ENCODE measurements around the gene ZNF79. TPM values are rescaled to one million over a fixed set of nuclear protein-coding genes. Genes with fewer than 3 reads are reported as not detected.

Gene ZNF79
- total RNA-seq, 1 experiment from 2014 or later: 11.6 TPM

DNA sequence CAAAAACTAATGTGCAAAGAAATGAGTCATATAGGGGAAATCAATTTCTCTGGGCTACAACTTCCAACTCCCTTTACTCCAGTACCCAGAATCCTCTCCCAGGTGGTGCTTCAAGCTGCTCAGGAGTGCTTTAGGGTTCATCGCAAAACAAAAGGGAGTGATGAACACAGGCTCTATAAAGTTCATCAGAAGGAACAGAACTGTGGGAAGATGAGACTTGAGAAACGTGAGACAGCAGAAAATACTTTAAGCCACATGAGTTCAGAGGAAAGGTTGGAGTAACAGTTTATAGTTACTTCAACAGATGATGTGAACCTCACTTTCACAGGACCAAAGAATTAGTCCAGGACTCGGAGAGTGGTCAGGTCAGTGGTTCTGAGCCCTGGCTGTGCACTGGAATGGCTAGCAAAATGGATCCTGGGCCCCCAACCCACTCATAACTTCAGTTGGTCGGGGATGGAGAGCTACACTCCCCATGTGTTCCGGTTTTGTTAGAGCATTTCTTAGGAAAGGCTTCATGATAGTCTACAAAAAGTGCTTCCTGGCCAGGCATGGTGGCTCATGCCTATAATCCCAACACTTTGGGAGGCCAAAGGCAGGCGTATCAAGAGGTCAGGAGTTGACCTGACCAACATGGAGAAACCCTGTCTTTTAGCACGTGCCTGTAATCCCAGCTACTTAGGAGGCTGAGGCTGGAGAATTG lies 22.7 kb downstream of the ZNF79 start:
- intact Hi-C loops (cut with micrococcal nuclease; ENCODE audit: unreplicated experiment): no loop called here
- DNase-seq (ENCODE audit: low spot score): no peak
- CTCF ChIA-PET: no interaction called here
- peak overlapping the region; percentile 35 for H3K27ac ChIP-seq (ENCODE audit: low read depth, low read length, poor library complexity, severe bottlenecking)
- no peak overlapping the region for H3K4me3 ChIP-seq (ENCODE audit: low read depth, low read length, poor library complexity, severe bottlenecking)
- peaks cover 7% of the 10 kb centered on the region for H3K9me3 ChIP-seq (ENCODE audit: low read depth, low read length, poor library complexity, severe bottlenecking)
- H3K27me3 ChIP-seq (replicated peaks; ENCODE audit: insufficient read depth, low read depth, low read length, poor library complexity): no peaks in the 10 kb centered on the region
- BruUV-seq (replicated peaks): no TSS peak
- POLR2A ChIA-PET (ENCODE audit: low non-redundant PET): interaction anchor here (0.6 kb wide), 1 partner anchor 278 kb away, joined by 4 read pairs; no protein-coding TSS in a partner anchor
- peaks cover 80% of the 10 kb centered on the region for H3K36me3 ChIP-seq (ENCODE audit: insufficient read depth, low read length, poor library complexity, severe bottlenecking)
- TF ChIP-seq, protein P1, sequence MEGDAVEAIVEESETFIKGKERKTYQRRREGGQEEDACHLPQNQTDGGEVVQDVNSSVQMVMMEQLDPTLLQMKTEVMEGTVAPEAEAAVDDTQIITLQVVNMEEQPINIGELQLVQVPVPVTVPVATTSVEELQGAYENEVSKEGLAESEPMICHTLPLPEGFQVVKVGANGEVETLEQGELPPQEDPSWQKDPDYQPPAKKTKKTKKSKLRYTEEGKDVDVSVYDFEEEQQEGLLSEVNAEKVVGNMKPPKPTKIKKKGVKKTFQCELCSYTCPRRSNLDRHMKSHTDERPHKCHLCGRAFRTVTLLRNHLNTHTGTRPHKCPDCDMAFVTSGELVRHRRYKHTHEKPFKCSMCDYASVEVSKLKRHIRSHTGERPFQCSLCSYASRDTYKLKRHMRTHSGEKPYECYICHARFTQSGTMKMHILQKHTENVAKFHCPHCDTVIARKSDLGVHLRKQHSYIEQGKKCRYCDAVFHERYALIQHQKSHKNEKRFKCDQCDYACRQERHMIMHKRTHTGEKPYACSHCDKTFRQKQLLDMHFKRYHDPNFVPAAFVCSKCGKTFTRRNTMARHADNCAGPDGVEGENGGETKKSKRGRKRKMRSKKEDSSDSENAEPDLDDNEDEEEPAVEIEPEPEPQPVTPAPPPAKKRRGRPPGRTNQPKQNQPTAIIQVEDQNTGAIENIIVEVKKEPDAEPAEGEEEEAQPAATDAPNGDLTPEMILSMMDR (conservative IDR thresholded peaks at IDR 0.05; ENCODE audit: low read depth, low read length): no peak
- TF ChIP-seq EZH2 (IDR thresholded peaks at IDR 0.05; ENCODE audit: borderline replicate concordance, low read depth, low read length, poor library complexity, severe bottlenecking): no peak
- H3K4me1 ChIP-seq (ENCODE audit: insufficient read depth, low read length, poor library complexity, severe bottlenecking): peaks cover 9% of the 10 kb centered on the region

GRCh38 chr9:127447416-127448111 lies 23.4 kb downstream of the ZNF79 start:
- H3K9me3 ChIP-seq (ENCODE audit: low read depth, low read length, poor library complexity, severe bottlenecking): peaks cover 7% of the 10 kb centered on the region
- BruUV-seq (replicated peaks): no TSS peak
- peaks cover 78% of the 10 kb centered on the region for H3K36me3 ChIP-seq (ENCODE audit: insufficient read depth, low read length, poor library complexity, severe bottlenecking)
- DNase-seq (ENCODE audit: low spot score): no peak
- peak overlapping the region; percentile 12 for H3K27ac ChIP-seq (ENCODE audit: low read depth, low read length, poor library complexity, severe bottlenecking)
- TF ChIP-seq EZH2 (IDR thresholded peaks at IDR 0.05; ENCODE audit: borderline replicate concordance, low read depth, low read length, poor library complexity, severe bottlenecking): no peak
- TF ChIP-seq, protein P1 (conservative IDR thresholded peaks at IDR 0.05; ENCODE audit: low read depth, low read length): no peak
- ChIA-PET CTCF (no interaction called here), POLR2A (ENCODE audit: low non-redundant PET) (interaction anchor here (0.5 kb wide), 1 partner anchor 10 kb away, joined by 8 read pairs; no protein-coding TSS in a partner anchor)
- H3K27me3 ChIP-seq (replicated peaks; ENCODE audit: insufficient read depth, low read depth, low read length, poor library complexity): no peaks in the 10 kb centered on the region
- intact Hi-C loops (cut with micrococcal nuclease; ENCODE audit: unreplicated experiment): no loop called here
- no peak overlapping the region for H3K4me3 ChIP-seq (ENCODE audit: low read depth, low read length, poor library complexity, severe bottlenecking)
- peaks cover 12% of the 10 kb centered on the region for H3K4me1 ChIP-seq (ENCODE audit: insufficient read depth, low read length, poor library complexity, severe bottlenecking)

- H3K27ac ChIP-seq (ENCODE audit: low read depth, low read length, poor library complexity, severe bottlenecking): peak overlapping the region; percentile 12
- peak overlapping the region; percentile 84 for H3K4me3 ChIP-seq (ENCODE audit: low read depth, low read length, poor library complexity, severe bottlenecking)
- DNase-seq (ENCODE audit: low spot score): no peak
Measured at GRCh38 chr9:127448112-127448805, 24.1 kb downstream of the ZNF79 start.

More at GRCh38 chr9:127448112-127448805, 24.1 kb downstream of the ZNF79 start:
- intact Hi-C loops (cut with micrococcal nuclease; ENCODE audit: unreplicated experiment): no loop called here
- Histone ChIP-seq H3K4me1 (ENCODE audit: insufficient read depth, low read length, poor library complexity, severe bottlenecking) (peaks cover 14% of the 10 kb centered on the region), H3K27me3 (replicated peaks; ENCODE audit: insufficient read depth, low read depth, low read length, poor library complexity) (no peaks in the 10 kb centered on the region), H3K36me3 (ENCODE audit: insufficient read depth, low read length, poor library complexity, severe bottlenecking) (peaks cover 72% of the 10 kb centered on the region), H3K9me3 (ENCODE audit: low read depth, low read length, poor library complexity, severe bottlenecking) (peaks cover 7% of the 10 kb centered on the region)
- no peak for TF ChIP-seq EZH2 (IDR thresholded peaks at IDR 0.05; ENCODE audit: borderline replicate concordance, low read depth, low read length, poor library complexity, severe bottlenecking)
- TF ChIP-seq, protein P1 (conservative IDR thresholded peaks at IDR 0.05; ENCODE audit: low read depth, low read length): no peak
- ChIA-PET CTCF (no interaction called here), POLR2A (ENCODE audit: low non-redundant PET) (interaction anchor here (0.5 kb wide), 1 partner anchor 11 kb away, joined by 8 read pairs; no protein-coding TSS in a partner anchor)
- BruUV-seq (replicated peaks): no TSS peak
